Stomach (tissue), 4 donors: ENCODE results near the gene VKORC1.

Experiments used
- POLR2A ChIP-seq, 4 donors: fragments of 450-650 bp; IDR thresholded peaks; one replicate each; pipeline ENCODE4 v1.6.1; 2016; ENCODE audit warnings: antibody characterized with exemption in 4 of 4, control low read depth in 2 of 4, mild to moderate bottlenecking in 1 of 4, moderate library complexity in 1 of 4
- TF ChIP-seq, protein P1 (sequence below), 7 experiments: fragments of 450-650 bp in 4 of 7; fragments of 200-600 bp in 3 of 7; sonication (generic) in 3 of 7; IDR thresholded peaks; one replicate each; pipeline ENCODE4 v1.5.1; 2016 to 2019; ENCODE audit warnings: antibody characterized with exemption in 7 of 7, control low read depth in 2 of 7, mild to moderate bottlenecking in 1 of 7

DNA sequence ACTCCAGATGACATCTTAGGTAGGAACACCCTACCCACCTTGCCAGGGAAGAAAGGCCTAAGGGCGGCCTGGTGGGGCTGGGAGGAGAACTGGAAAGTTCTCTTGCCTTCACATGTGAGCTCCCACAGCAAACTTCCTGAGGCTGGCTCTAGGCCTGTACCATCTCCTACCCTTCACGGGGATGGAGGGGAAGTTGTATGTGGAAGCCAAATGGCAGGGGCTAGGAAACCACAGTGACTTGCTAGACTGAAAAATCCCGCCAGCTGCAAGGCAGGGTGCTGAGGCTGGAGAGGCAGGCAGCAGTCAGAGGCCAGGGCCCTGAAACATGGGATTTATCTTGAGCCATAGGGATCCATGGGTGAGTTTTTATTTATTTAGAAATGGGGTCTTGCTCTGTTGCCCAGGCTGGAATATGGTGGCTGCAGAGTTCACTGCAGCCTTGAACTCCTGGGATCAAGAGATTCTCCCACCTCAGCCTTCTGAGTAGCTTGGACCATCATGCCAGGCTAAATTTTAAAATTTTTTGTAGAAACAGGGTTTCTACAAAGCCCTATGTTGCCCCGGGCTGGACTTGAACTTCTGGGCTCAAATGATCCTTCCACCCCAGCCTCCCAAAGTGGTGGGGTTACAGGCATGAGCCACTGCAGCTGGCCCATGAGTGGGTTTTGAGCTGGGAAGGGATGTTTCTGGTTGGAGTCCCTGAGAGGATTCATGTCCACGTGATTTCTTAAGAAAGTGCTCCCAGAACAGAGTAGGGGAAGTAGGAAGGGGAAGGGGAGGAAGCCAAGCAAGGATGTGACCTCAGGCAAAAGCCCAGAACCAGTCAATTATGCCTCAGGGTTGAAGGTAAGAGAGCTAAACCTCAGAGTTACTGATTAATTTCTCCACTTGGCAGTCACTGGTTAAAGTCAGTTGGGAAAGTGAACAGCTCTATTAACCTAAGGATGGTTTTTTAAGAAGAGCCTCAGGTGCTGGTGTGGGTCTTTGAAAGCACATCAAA lies 18.8 kb upstream of the VKORC1 start:
- TF ChIP-seq, protein P1, sequence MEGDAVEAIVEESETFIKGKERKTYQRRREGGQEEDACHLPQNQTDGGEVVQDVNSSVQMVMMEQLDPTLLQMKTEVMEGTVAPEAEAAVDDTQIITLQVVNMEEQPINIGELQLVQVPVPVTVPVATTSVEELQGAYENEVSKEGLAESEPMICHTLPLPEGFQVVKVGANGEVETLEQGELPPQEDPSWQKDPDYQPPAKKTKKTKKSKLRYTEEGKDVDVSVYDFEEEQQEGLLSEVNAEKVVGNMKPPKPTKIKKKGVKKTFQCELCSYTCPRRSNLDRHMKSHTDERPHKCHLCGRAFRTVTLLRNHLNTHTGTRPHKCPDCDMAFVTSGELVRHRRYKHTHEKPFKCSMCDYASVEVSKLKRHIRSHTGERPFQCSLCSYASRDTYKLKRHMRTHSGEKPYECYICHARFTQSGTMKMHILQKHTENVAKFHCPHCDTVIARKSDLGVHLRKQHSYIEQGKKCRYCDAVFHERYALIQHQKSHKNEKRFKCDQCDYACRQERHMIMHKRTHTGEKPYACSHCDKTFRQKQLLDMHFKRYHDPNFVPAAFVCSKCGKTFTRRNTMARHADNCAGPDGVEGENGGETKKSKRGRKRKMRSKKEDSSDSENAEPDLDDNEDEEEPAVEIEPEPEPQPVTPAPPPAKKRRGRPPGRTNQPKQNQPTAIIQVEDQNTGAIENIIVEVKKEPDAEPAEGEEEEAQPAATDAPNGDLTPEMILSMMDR (IDR thresholded peaks at IDR 0.05) = no peak
- no peak for TF ChIP-seq POLR2A (IDR thresholded peaks at IDR 0.05)
